Measurements from ENCODE around the gene DDRGK1. TPM values are rescaled to one million over a fixed set of nuclear protein-coding genes. Genes with fewer than 3 reads are reported as not detected.
"Not testable (repeated sequence)": the region's sequence is repeated elsewhere in the genome, so short reads cannot be mapped to it uniquely, and the experiment has no call there.

DDRGK1 gene
- total RNA-seq, 1 donor from 2014 or later: 68.0 TPM

GRCh38 chr20:3183896-3184612 is 20.4 kb downstream of the DDRGK1 start:
- DNase-seq (ENCODE audit: low read depth): no peak

DNA sequence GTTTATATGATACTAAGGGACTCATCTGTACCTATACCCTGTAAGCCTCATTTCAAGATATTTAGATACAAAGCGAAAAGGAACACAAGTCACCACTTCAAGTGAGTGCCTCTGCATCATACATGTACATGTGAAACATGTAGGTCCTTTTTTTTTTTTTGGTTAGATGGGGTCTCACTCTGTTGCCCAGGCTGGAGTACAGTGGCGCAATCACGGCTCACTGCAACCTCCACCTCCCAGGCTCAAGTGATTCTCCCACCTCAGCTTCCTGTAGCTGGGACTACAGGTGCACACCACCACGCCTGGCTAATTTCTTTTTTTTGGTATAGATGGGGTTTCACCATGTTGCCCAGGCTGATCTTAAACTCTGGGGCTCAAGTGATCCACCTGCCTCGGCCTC is 22.1 kb downstream of the DDRGK1 start:
- DNase-seq (ENCODE audit: low read depth): not testable (repeated sequence)

DNA sequence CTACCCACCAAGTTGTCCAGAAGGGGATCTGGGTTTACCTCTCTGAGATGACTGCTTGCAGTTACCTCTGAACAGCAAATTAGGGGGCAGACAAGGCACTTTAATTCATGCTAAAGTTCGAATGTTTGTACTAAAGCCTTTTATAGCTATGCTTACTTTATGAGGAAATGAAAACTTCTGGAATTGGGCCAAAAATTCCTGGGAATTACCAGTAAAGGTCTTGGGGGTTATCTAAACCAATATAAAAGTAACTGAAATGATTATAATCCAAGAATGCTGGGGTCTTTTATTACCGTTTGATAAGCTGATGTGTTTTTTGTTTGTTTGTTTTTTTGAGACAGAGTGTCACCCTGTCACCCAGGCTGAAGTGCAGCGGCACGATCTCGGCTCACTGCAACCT is 23.2 kb downstream of the DDRGK1 start:
- DNase-seq (ENCODE audit: low read depth): no peak

DNA sequence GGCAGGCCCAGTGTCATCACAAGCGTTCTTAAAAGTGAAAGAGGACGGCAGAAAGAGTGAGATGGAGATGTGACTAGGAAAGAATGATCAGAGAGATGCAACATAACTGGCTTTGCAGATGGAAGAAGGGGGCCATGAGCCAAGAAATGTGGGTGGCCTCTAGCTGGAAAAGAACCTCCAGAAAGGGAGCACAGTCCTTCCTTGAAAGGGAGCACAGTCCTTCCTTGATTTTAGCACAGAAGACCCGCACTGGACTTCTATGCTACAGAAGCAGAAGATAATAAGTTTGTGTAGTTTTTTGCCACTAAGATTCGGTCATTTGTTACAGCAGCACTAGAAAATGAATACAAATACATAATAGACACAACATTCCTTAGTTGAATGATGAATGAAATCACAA is 24.2 kb downstream of the DDRGK1 start:
- no peak for DNase-seq (ENCODE audit: low read depth)

GRCh38 chr20:3177746-3178485 is 26.6 kb downstream of the DDRGK1 start:
- DNase-seq (ENCODE audit: low read depth): no peak

GRCh38 chr20:3175270-3175669 is 29.2 kb downstream of the DDRGK1 start:
- no peak for DNase-seq (ENCODE audit: low read depth)

DNA sequence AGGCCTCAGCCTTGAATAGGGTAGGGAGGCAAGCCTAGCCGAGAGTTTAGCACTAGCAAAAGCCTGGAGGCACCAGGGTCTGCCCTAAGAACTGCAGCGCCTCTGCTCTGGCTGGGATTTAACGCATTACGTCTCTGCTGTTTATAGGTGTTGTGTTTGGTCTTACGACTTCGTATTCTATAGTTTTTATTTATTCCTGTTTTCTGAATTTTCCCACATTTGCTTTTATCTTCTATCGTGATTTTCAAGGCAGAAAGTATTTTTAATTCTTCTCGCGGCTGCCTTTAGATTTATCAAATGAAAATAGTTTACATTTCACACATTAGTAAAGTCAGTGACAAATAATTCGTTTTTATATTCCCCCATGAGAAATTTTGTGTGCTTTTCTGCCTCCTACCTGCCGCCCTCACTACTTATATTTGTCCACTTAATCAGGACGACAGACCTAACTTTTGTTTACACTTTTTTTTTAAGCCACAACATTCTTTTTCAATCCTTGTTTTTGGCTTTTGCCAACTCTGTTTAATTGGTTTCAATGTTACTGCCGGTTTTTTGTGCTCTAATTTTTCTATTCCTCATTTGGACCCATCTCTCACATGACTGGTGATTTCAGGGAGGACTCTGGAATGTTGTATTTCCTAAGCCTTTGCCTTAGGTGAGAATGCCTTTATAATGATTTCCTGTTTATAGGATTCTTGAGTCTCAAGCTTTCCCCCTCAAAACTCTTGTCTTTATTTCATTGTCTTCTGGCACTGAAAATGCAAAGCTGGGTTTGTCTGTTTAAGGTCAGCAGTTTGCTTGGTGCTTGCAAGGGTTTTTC is 29.8 kb downstream of the DDRGK1 start:
- peak; percentile 61 for DNase-seq (ENCODE audit: low read depth)

DNA sequence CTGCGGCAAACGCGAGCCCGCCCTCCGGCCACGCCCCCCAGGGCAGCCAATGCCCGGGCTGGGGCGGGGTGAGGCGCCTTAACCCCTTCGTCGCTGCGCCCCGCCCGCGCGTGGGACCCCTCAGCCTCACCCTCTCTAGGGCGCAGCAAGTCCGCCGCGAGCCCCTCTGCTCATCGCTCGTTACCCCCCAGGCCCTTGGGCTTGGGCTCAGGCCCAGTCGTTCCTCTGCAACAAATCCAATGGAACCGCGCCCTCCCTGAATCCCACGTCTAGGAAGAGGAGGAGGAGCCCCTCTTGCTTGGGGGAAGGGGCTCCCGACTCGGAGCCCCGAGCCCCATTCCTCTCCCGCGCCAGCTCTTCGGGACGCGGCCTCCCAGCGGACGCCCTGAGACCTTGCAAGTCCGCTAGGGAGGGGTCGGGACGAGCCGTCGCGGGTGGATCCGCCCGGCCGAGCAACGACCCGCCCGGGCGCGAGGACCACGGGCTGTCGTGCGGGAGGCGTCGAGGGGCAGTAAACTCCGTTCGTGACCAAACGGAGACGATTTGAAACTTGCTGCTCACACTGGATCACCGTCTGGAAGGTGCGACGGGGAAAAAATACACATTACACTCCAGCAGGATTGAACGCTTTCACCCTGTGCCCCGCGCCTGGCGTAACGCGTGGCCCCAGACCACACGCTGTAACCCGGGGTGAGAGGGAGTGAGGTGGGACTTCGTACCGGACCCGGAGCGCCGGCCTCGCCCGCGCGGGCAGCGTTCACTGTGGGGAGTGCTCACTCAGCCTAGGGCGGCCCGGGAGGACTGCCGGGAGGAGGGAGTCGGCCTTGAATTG is 30.7 kb downstream of the DDRGK1 start:
- DNase-seq (ENCODE audit: low read depth): peak; percentile 36

- DNase-seq (ENCODE audit: low read depth): no peak
These were observed 31.4 kb downstream of the DDRGK1 start, which contains the start of gene LZTS3 for GRCh38 chr20:3172933-3173609. Gene LZTS3, minus strand, starts transcription at chr20:3173549. Its CDS starts 6,386 bp downstream, at chr20:3167163.

DNA sequence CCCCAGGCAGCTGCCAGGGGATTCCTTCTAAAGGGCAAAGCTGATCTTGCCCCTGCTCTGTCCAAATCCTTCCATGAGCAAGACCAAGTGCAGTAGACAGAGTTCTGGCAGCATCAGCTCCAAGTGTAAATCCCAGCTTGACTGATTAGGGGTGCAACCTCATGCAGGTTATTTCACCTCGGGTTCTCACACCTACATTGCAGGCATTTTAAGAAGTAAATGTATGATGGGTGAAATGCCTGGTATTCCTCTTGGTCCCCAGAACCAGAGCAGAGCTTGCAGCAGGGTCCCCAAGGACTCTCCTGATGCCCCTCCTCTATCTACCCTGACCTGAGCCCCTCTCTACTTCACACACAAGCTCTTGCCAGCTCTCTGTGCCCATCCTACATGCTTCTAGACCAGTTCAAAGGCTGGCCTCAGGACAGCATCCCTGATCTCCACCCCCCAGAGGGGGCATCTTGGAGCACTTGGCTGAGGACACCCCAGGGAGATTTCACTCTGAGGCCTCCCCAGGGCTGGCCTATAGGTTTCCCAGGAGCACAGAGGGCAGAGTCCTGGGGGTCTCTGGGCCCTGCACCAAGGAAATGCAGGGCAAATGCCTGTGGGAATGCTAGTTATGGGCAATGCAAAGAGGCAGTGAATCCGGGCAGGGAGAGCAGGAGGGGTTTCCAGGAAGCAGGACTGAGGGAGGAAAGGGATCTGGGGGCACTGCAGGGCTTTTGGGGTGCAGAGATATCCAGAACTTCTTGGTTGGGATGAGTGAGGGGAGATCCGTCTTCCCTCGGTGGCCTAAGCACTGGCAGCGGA is 32.2 kb downstream of the DDRGK1 start:
- DNase-seq (ENCODE audit: low read depth): no peak

GRCh38 chr20:3171391-3172125 is 32.9 kb downstream of the DDRGK1 start:
- no peak for DNase-seq (ENCODE audit: low read depth)

GRCh38 chr20:3168829-3169590 is 35.5 kb downstream of the DDRGK1 start:
- no peak for DNase-seq (ENCODE audit: low read depth)

DNA sequence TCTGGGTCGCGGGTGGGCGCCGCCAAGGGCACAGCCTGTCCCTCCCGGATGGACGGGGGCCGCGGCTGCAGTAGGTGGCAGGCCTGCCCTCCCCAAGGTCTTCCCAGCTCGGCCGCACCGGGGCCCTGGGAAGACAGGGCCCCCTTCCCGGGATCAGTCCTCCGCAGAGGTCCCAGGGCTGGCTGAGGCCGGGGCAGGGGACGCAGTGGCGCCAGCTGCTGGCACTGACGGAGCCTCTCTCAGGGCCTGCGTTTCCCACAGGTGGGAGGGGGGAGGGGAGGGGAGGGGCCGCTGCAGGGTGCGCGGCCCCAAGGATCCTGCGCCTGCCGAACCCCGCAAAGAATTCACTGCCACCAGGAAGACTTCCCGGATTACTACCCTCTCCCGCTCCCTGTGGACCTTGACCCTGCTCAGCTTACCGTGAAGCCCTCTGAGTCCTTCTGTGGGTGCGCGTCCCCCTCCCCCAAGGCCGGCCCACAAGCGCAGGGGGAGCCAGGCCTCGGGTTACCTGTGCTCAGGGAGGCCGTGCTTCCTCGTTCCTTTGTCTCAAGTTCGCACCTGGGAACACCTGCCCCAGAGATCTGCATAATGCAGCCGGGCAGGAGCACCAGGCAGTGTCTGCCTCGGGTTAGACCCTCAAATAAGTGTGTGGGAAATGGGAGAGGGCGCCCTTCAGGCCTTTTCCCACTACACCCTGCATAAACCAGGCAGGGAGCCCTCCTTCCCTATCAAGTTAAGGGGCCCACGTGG is 36.2 kb downstream of the DDRGK1 start:
- no peak for DNase-seq (ENCODE audit: low read depth)

DNA sequence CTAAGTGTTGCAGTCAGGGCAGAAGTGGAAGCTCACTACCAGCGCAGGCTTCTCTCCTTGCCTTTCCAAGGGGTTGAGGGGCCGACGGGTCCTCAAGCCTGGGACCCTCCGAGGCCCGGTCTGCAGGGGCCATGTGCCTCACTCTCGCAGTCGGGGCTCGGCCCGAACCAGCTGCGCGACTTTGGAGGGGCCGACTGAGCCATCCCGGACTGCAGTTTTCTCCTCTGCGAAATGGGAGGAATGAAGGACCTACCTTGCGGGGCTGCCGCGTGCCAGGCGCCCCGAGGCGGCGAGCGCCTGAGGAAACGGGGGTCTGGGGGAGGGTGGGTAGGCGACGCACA is 36.8 kb downstream of the DDRGK1 start:
- DNase-seq (ENCODE audit: low read depth): no peak

GRCh38 chr20:3166913-3167342 is 37.6 kb downstream of the DDRGK1 start:
- no peak for DNase-seq (ENCODE audit: low read depth)

GRCh38 chr20:3166338-3166912 is 38.1 kb downstream of the DDRGK1 start:
- no peak for DNase-seq (ENCODE audit: low read depth)
